ENCODE results near the gene LIPG.

- no peak for TF ChIP-seq EZH2 (IDR thresholded peaks at IDR 0.05; ENCODE audit: borderline replicate concordance, low read depth, low read length, poor library complexity, severe bottlenecking)
- no peak for TF ChIP-seq CTCF (conservative IDR thresholded peaks at IDR 0.05; ENCODE audit: low read depth, low read length)
Observed at GRCh38 chr18:49529596-49529995, 32.3 kb upstream of the LIPG start.
